Measurements from ENCODE around the gene GRIK2.

DNA sequence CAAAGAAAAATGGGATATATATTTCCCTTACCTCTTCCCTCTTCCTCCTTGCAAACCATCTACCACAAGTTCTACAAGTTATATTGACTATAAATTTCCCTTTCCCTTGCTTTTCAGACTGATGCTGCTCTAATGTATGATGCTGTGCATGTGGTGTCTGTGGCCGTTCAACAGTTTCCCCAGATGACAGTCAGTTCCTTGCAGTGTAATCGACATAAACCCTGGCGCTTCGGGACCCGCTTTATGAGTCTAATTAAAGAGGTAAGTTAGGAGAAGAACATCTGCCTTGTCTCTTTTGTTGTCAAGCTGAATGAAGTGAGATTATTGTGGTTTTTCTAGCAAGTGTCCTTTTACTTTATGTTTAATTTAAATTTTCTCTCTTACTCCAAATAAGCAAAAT, 406.0 kb downstream of the GRIK2 start:
- no peak for TF ChIP-seq POLR2A (IDR thresholded peaks at IDR 0.05)
- TF ChIP-seq, protein P1, sequence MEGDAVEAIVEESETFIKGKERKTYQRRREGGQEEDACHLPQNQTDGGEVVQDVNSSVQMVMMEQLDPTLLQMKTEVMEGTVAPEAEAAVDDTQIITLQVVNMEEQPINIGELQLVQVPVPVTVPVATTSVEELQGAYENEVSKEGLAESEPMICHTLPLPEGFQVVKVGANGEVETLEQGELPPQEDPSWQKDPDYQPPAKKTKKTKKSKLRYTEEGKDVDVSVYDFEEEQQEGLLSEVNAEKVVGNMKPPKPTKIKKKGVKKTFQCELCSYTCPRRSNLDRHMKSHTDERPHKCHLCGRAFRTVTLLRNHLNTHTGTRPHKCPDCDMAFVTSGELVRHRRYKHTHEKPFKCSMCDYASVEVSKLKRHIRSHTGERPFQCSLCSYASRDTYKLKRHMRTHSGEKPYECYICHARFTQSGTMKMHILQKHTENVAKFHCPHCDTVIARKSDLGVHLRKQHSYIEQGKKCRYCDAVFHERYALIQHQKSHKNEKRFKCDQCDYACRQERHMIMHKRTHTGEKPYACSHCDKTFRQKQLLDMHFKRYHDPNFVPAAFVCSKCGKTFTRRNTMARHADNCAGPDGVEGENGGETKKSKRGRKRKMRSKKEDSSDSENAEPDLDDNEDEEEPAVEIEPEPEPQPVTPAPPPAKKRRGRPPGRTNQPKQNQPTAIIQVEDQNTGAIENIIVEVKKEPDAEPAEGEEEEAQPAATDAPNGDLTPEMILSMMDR (IDR thresholded peaks at IDR 0.05): no peak

All from adrenal gland (tissue), 5 donors.